Spleen (tissue), 3 donors: ENCODE measurements around the gene TMEM30B.

Experiments
- POLR2A ChIP-seq, 3 donors: fragments of 450-650 bp; IDR thresholded peaks; one replicate each; pipeline ENCODE4 v1.5.1; 2017; ENCODE audit warnings: antibody characterized with exemption in 3 of 3, mild to moderate bottlenecking in 1 of 3
- POLR2AphosphoS5 ChIP-seq, 3 donors: sonication (generic); formaldehyde crosslinking; IDR thresholded peaks; one replicate each; pipeline ENCODE4 v1.5.1; 2017; ENCODE audit warnings: antibody characterized with exemption in 3 of 3

DNA sequence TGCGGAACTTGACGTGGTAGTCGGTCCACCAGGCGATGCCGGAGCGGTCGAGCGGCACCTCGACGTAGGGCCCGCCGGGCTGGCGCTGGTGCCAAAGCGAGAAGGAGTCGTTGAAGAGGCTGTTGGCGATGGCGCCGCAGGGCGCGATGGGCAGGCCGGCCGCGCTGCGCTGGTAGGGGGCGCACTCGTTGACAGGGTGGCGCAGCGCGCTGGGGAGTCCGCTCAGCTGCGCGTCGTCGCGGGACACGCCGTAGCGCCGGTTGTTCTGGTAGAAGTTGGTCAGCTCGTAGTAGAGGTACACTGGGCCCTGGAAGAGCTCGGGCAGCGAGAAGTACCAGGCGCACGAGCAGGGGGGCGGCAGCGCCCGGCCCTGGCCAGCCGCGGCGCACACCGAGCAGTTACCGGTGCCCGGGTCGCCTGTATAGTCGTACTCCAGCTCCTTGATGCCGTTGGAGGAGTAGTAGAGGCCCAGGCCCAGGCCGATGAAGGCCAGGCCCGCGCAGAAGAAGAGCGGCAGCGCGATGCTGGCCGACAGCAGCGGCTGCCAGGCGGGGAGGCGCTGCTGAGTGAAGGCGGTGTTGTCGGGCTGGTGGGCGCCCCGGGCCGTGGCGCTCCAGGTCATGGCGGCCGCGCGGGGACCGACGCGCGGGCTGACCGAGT is 482 bp downstream of the TMEM30B start:
- TF ChIP-seq POLR2A (IDR thresholded peaks at IDR 0.05) (no peak), POLR2AphosphoS5 (IDR thresholded peaks at IDR 0.05) (peak; percentile 59 to 79 (median 79))
